K562 (cell line): ENCODE measurements around the gene CNOT4.

Source experiments
- EZH2 ChIP-seq: IDR thresholded peaks from 2 replicates; pipeline ENCODE4 v1.6.1; 2012; ENCODE audit warnings: low read depth, mild to moderate bottlenecking, inconsistent platforms, low read length, borderline replicate concordance
- HMGN3 ChIP-seq: IDR thresholded peaks from 2 replicates; pipeline ENCODE4 v1.6.1; 2011; ENCODE audit warnings: borderline replicate concordance, low read depth, mild to moderate bottlenecking, mixed read lengths, low read length; ENCODE audit not compliant: insufficient read length; ENCODE audit errors: extremely low read depth
- IFI16 ChIP-seq: fragments of 250-450 bp; sonication (Bioruptor Pico); IDR thresholded peaks from 2 replicates; pipeline ENCODE4 v2.1.2; 2022; ENCODE audit warnings: mild to moderate bottlenecking, inconsistent platforms
- SIN3A ChIP-seq, 2 experiments: fragments of 150-350 bp in 1 of 2; IDR thresholded peaks; 2 replicates each; pipeline ENCODE4 v1.6.1; 2011 to 2016; ENCODE audit warnings: borderline replicate concordance in 2 of 2, low read depth in 2 of 2, low read length in 2 of 2, mild to moderate bottlenecking in 2 of 2, moderate library complexity in 2 of 2; ENCODE audit not compliant: control insufficient read depth in 1 of 2
- ZNF324 ChIP-seq: fragments of 250-450 bp; sonication (Bioruptor Pico); IDR thresholded peaks from 2 replicates; pipeline ENCODE4 v1.4.0; 2020; ENCODE audit warnings: mild to moderate bottlenecking
- TF ChIP-seq, protein P1 (sequence below): fragments of 250-450 bp; sonication (Bioruptor Pico); IDR thresholded peaks from 2 replicates; pipeline ENCODE4 v1.8.0; 2022; ENCODE audit warnings: inconsistent platforms
- TF ChIP-seq, protein P2 (sequence below): IDR thresholded peaks from 2 replicates; pipeline ENCODE4 v1.6.1; 2014; ENCODE audit warnings: antibody characterized with exemption
- TF ChIP-seq, protein P3 (sequence below), 3 experiments: fragments of 200-800 bp in 1 of 3; fragments of 250-450 bp in 1 of 3; fragments of 450-650 bp in 1 of 3; sonication (Bioruptor Pico) in 1 of 3; sonication (Bioruptor generic) in 1 of 3; formaldehyde crosslinking in 1 of 3; IDR thresholded peaks; 2 replicates each; pipeline versions ENCODE4 v1.6.1 to v1.8.0; 2016 to 2022; ENCODE audit warnings: mild to moderate bottlenecking in 2 of 3, missing genetic modification characterization in 2 of 3, missing compliant biosample characterization in 1 of 3, moderate library complexity in 1 of 3

DNA sequence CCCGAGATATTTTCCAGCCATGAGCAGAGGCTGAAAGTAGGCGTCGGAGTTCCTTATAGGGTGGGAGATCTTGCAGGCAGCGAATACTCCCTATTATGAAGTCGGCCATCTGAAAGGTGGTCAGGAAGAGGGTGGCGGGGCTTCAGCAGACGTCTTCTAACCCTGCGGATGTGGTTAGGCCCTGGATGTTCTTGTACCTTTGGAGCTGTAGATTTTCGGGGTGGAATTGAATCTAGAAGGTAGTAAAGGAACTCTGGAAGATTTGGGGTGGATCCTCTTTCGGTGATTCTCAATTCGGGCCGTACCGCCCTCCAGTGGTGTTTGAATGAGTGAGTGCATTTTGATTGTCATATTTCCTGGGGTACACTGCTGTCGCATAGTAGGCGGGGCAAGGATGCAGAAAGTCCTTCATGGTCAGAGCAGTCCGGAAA, 48.5 kb upstream of the CNOT4 start:
- TF ChIP-seq IFI16 (CRISPR knock-in tag), result no peak
- TF ChIP-seq, protein P1, sequence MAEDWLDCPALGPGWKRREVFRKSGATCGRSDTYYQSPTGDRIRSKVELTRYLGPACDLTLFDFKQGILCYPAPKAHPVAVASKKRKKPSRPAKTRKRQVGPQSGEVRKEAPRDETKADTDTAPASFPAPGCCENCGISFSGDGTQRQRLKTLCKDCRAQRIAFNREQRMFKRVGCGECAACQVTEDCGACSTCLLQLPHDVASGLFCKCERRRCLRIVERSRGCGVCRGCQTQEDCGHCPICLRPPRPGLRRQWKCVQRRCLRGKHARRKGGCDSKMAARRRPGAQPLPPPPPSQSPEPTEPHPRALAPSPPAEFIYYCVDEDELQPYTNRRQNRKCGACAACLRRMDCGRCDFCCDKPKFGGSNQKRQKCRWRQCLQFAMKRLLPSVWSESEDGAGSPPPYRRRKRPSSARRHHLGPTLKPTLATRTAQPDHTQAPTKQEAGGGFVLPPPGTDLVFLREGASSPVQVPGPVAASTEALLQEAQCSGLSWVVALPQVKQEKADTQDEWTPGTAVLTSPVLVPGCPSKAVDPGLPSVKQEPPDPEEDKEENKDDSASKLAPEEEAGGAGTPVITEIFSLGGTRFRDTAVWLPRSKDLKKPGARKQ (CRISPR knock-in tag), result no peak
- no peak for TF ChIP-seq ZNF324
- no peak for TF ChIP-seq HMGN3
- no peak for TF ChIP-seq EZH2
- no peak for TF ChIP-seq SIN3A (IDR thresholded peaks at IDR 0.05; ENCODE audit: borderline replicate concordance in 2 of 2, control insufficient read depth in 1 of 2, low read depth in 2 of 2, low read length in 2 of 2)
- TF ChIP-seq, protein P2, sequence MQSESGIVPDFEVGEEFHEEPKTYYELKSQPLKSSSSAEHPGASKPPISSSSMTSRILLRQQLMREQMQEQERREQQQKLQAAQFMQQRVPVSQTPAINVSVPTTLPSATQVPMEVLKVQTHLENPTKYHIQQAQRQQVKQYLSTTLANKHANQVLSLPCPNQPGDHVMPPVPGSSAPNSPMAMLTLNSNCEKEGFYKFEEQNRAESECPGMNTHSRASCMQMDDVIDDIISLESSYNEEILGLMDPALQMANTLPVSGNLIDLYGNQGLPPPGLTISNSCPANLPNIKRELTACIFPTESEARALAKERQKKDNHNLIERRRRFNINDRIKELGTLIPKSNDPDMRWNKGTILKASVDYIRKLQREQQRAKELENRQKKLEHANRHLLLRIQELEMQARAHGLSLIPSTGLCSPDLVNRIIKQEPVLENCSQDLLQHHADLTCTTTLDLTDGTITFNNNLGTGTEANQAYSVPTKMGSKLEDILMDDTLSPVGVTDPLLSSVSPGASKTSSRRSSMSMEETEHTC, result no peak
- TF ChIP-seq, protein P3, sequence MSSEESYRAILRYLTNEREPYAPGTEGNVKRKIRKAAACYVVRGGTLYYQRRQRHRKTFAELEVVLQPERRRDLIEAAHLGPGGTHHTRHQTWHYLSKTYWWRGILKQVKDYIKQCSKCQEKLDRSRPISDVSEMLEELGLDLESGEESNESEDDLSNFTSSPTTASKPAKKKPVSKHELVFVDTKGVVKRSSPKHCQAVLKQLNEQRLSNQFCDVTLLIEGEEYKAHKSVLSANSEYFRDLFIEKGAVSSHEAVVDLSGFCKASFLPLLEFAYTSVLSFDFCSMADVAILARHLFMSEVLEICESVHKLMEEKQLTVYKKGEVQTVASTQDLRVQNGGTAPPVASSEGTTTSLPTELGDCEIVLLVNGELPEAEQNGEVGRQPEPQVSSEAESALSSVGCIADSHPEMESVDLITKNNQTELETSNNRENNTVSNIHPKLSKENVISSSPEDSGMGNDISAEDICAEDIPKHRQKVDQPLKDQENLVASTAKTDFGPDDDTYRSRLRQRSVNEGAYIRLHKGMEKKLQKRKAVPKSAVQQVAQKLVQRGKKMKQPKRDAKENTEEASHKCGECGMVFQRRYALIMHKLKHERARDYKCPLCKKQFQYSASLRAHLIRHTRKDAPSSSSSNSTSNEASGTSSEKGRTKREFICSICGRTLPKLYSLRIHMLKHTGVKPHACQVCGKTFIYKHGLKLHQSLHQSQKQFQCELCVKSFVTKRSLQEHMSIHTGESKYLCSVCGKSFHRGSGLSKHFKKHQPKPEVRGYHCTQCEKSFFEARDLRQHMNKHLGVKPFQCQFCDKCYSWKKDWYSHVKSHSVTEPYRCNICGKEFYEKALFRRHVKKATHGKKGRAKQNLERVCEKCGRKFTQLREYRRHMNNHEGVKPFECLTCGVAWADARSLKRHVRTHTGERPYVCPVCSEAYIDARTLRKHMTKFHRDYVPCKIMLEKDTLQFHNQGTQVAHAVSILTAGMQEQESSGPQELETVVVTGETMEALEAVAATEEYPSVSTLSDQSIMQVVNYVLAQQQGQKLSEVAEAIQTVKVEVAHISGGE (CRISPR knock-in tag; IDR thresholded peaks at IDR 0.05), result no peak
